ENCODE data around the gene ICOS. TPM values are rescaled to one million over a fixed set of nuclear protein-coding genes. Genes with fewer than 3 reads are reported as not detected.

ICOS gene
- total RNA-seq, 4 donors from 2014 or later = 0.41 to 1.3 (median 0.60) TPM; not detected in 1

GRCh38 chr2:203915256-203915655, 21.3 kb upstream of the ICOS start:
- 69 to 79% methylated on average over 3 to 7 of the region's 7 CpGs for WGBS, 2 donors (ENCODE audit: low coverage in 1 of 2)
- peaks cover 0 to 9% (median 0%) of the 10 kb centered on the region in 4 donors for H3K4me1 ChIP-seq
- H3K27ac ChIP-seq = no peak overlapping the region
- H3K27me3 ChIP-seq = no peaks in the 10 kb centered on the region
- no peaks in the 10 kb centered on the region for H3K36me3 ChIP-seq
- DNase-seq = no peak
- in situ Hi-C loops (cut with MboI; ENCODE audit: low pct_ligation_motif_present in 1 of 4, low pct_unique_long_range_greater_than_20kb in 1 of 4, low sequenced_read_pairs in 3 of 4) (loop anchor here in 3 of 4 donors (10.0 to 25.0 kb wide), 3 partner anchors 428 to 678 kb away; partner anchors contain the start of gene CYP20A1 (in 1 of the 3)), intact Hi-C loops (cut with DNase I; ENCODE audit: low total_unique reads) (no loop called here)
- H3K9me3 ChIP-seq = no peaks in the 10 kb centered on the region
- no peak overlapping the region for H3K4me3 ChIP-seq
- TF ChIP-seq POLR2A (IDR thresholded peaks at IDR 0.05) (no peak), EP300 (IDR thresholded peaks at IDR 0.05; ENCODE audit: low read depth) (no peak), POLR2AphosphoS5 (IDR thresholded peaks at IDR 0.05) (no peak)
- TF ChIP-seq, protein P1, sequence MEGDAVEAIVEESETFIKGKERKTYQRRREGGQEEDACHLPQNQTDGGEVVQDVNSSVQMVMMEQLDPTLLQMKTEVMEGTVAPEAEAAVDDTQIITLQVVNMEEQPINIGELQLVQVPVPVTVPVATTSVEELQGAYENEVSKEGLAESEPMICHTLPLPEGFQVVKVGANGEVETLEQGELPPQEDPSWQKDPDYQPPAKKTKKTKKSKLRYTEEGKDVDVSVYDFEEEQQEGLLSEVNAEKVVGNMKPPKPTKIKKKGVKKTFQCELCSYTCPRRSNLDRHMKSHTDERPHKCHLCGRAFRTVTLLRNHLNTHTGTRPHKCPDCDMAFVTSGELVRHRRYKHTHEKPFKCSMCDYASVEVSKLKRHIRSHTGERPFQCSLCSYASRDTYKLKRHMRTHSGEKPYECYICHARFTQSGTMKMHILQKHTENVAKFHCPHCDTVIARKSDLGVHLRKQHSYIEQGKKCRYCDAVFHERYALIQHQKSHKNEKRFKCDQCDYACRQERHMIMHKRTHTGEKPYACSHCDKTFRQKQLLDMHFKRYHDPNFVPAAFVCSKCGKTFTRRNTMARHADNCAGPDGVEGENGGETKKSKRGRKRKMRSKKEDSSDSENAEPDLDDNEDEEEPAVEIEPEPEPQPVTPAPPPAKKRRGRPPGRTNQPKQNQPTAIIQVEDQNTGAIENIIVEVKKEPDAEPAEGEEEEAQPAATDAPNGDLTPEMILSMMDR (IDR thresholded peaks at IDR 0.05) = no peak

GRCh38 chr2:203916756-203917155, 19.8 kb upstream of the ICOS start:
- DNase-seq = no peak
- in situ Hi-C loops (cut with MboI; ENCODE audit: low pct_ligation_motif_present in 1 of 4, low pct_unique_long_range_greater_than_20kb in 1 of 4, low sequenced_read_pairs in 3 of 4) (loop anchor here in 3 of 4 donors (10.0 to 25.0 kb wide), 3 partner anchors 429 to 679 kb away; partner anchors contain the start of gene CYP20A1 (in 1 of the 3)), intact Hi-C loops (cut with DNase I; ENCODE audit: low total_unique reads) (no loop called here)
- Histone ChIP-seq H3K4me3 (no peak overlapping the region), H3K36me3 (no peaks in the 10 kb centered on the region), H3K4me1 (peaks cover 0 to 7% (median 0%) of the 10 kb centered on the region in 4 donors), H3K9me3 (no peaks in the 10 kb centered on the region), H3K27me3 (no peaks in the 10 kb centered on the region), H3K27ac (no peak overlapping the region)
- TF ChIP-seq, protein P1 (IDR thresholded peaks at IDR 0.05) = no peak
- TF ChIP-seq POLR2A (IDR thresholded peaks at IDR 0.05) (no peak), POLR2AphosphoS5 (IDR thresholded peaks at IDR 0.05) (no peak), EP300 (IDR thresholded peaks at IDR 0.05; ENCODE audit: low read depth) (no peak)

- TF ChIP-seq EP300 (IDR thresholded peaks at IDR 0.05; ENCODE audit: low read depth) (no peak), POLR2AphosphoS5 (IDR thresholded peaks at IDR 0.05) (no peak), POLR2A (IDR thresholded peaks at IDR 0.05) (no peak)
- TF ChIP-seq, protein P1 (IDR thresholded peaks at IDR 0.05) = no peak
- Histone ChIP-seq H3K27me3 (no peaks in the 10 kb centered on the region), H3K36me3 (no peaks in the 10 kb centered on the region), H3K4me1 (peaks cover 0 to 7% (median 0%) of the 10 kb centered on the region in 4 donors), H3K27ac (no peak overlapping the region), H3K9me3 (no peaks in the 10 kb centered on the region), H3K4me3 (no peak overlapping the region)
- in situ Hi-C loops (cut with MboI; ENCODE audit: low pct_ligation_motif_present in 1 of 4, low pct_unique_long_range_greater_than_20kb in 1 of 4, low sequenced_read_pairs in 3 of 4) = loop anchor here in 3 of 4 donors (10.0 to 25.0 kb wide), 3 partner anchors 431 to 681 kb away; partner anchors contain the start of gene CYP20A1 (in 1 of the 3)
- intact Hi-C loops (cut with DNase I; ENCODE audit: low total_unique reads) = no loop called here
- 79% methylated on average over 7 of the region's 7 CpGs; no CpG with 5 or more reads in 1 of the 2 donors for WGBS, 2 donors (ENCODE audit: low coverage in 1 of 2)
- DNase-seq = no peak
Measured at GRCh38 chr2:203918264-203918663, 18.3 kb upstream of the ICOS start.

GRCh38 chr2:203918839-203919238, 17.7 kb upstream of the ICOS start:
- TF ChIP-seq, protein P1 (IDR thresholded peaks at IDR 0.05) = no peak
- TF ChIP-seq POLR2A (IDR thresholded peaks at IDR 0.05) (no peak), EP300 (IDR thresholded peaks at IDR 0.05; ENCODE audit: low read depth) (no peak), POLR2AphosphoS5 (IDR thresholded peaks at IDR 0.05) (no peak)
- Histone ChIP-seq H3K4me3 (no peak overlapping the region), H3K27ac (no peak overlapping the region), H3K36me3 (no peaks in the 10 kb centered on the region), H3K9me3 (no peaks in the 10 kb centered on the region), H3K4me1 (peaks cover 0 to 7% (median 0%) of the 10 kb centered on the region in 4 donors), H3K27me3 (no peaks in the 10 kb centered on the region)
- in situ Hi-C loops (cut with MboI; ENCODE audit: low pct_ligation_motif_present in 1 of 4, low pct_unique_long_range_greater_than_20kb in 1 of 4, low sequenced_read_pairs in 3 of 4) = loop anchor here in 3 of 4 donors (10.0 to 25.0 kb wide), 3 partner anchors 432 to 682 kb away; partner anchors contain the start of gene CYP20A1 (in 1 of the 3)
- 40 to 75% methylated on average over 1 to 3 of the region's 3 CpGs for WGBS, 2 donors (ENCODE audit: low coverage in 1 of 2)
- DNase-seq = no peak
- intact Hi-C loops (cut with DNase I; ENCODE audit: low total_unique reads) = no loop called here
